Activated T-helper 1 cell treated with anti-CD3 and anti-CD28 coated beads, Interleukin-12 subunit alpha, Interleukin-12 subunit beta, Interleukin-2, Interleukin-4 antibody, amounts not matched to agents 30 ng/mL and 10 ng/mL and 1 ng/mL, durations not matched to agents 14 hours and 24 hours and 36 hours (primary cell): ENCODE results near the gene TP53INP2. TPM values are rescaled to one million over a fixed set of nuclear protein-coding genes. Genes with fewer than 3 reads are reported as not detected.
"Not testable (repeated sequence)": the region's sequence is repeated elsewhere in the genome, so short reads cannot be mapped to it uniquely, and the experiment has no call there.

Experiments used
- DNase-seq: peaks from one replicate; pipeline ENCODE4 v3.0.0; 2021; ENCODE audit warnings: low spot score
- H3K27ac Mint-ChIP-seq: one replicate; pipeline ENCODE4 v1.8.0; 2021; ENCODE audit warnings: mild to moderate bottlenecking, mixed read lengths
- H3K27me3 Mint-ChIP-seq: one replicate; pipeline ENCODE4 v1.8.0; 2022; ENCODE audit warnings: mild to moderate bottlenecking, moderate library complexity, mixed read lengths; ENCODE audit not compliant: insufficient read depth
- H3K36me3 Mint-ChIP-seq: one replicate; pipeline ENCODE4 v1.8.0; 2021; ENCODE audit warnings: low read depth, mixed read lengths
- H3K4me1 Mint-ChIP-seq: one replicate; pipeline ENCODE4 v1.8.0; 2021; ENCODE audit warnings: low read depth, mixed read lengths
- H3K4me3 Mint-ChIP-seq: one replicate; pipeline ENCODE4 v1.8.0; 2021; ENCODE audit warnings: mild to moderate bottlenecking, moderate library complexity, mixed read lengths
- H3K9me3 Mint-ChIP-seq: one replicate; pipeline ENCODE4 v1.8.0; 2021; ENCODE audit warnings: mixed read lengths
- intact Hi-C: fragments of 100-400 bp; cut with micrococcal nuclease; formaldehyde crosslinking; loops from one replicate; pipeline ENCODE4 v1.15.1; 2024
- total RNA-seq: library from RNA; stranded (reverse); gene quantifications from 2 replicates; pipeline ENCODE4 v1.2.3, GENCODE V29; 2022

The TP53INP2 gene
- total RNA-seq, 1 donor from 2014 or later = 3.5 TPM

- Mint-ChIP-seq H3K4me1 (peaks cover 34% of the 10 kb centered on the region), H3K36me3 (peaks cover 21% of the 10 kb centered on the region), H3K27ac (peak overlapping the region; percentile 21), H3K4me3 (peak overlapping the region; percentile 15)
- intact Hi-C loops = loop anchor here (1.0 to 2.0 kb wide), 5 partner anchors 10 to 138 kb away; partner anchors contain the start of genes PIGU and TP53INP2
- H3K27me3 Mint-ChIP-seq, DNase-seq, H3K9me3 Mint-ChIP-seq: not testable (repeated sequence)
Measured at GRCh38 chr20:34719242-34720017, 15.3 kb downstream of the TP53INP2 start.

- DNase-seq = no peak
- no peak overlapping the region for H3K27ac Mint-ChIP-seq
- H3K36me3 Mint-ChIP-seq = peaks cover 17% of the 10 kb centered on the region
- H3K9me3 Mint-ChIP-seq = no peaks in the 10 kb centered on the region
- H3K4me1 Mint-ChIP-seq = peaks cover 34% of the 10 kb centered on the region
- intact Hi-C loops = no loop called here
- H3K27me3 Mint-ChIP-seq = no peaks in the 10 kb centered on the region
- no peak overlapping the region for H3K4me3 Mint-ChIP-seq
Measured at GRCh38 chr20:34720266-34720665, 16.1 kb downstream of the TP53INP2 start.

GRCh38 chr20:34722560-34722959 lies 18.4 kb downstream of the TP53INP2 start:
- peaks cover 31% of the 10 kb centered on the region for H3K4me1 Mint-ChIP-seq
- H3K27ac Mint-ChIP-seq = peak overlapping the region; percentile 35
- H3K9me3 Mint-ChIP-seq, H3K4me3 Mint-ChIP-seq, intact Hi-C loops, H3K27me3 Mint-ChIP-seq, DNase-seq: not testable (repeated sequence)
- H3K36me3 Mint-ChIP-seq = peaks cover 30% of the 10 kb centered on the region

GRCh38 chr20:34724172-34724571 lies 20.0 kb downstream of the TP53INP2 start:
- no peaks in the 10 kb centered on the region for H3K27me3 Mint-ChIP-seq
- no peak overlapping the region for H3K4me3 Mint-ChIP-seq
- intact Hi-C loops = no loop called here
- H3K4me1 Mint-ChIP-seq = peaks cover 20% of the 10 kb centered on the region
- no peak overlapping the region for H3K27ac Mint-ChIP-seq
- peaks cover 30% of the 10 kb centered on the region for H3K36me3 Mint-ChIP-seq
- DNase-seq = no peak
- no peaks in the 10 kb centered on the region for H3K9me3 Mint-ChIP-seq

- intact Hi-C loops = no loop called here
- Mint-ChIP-seq H3K27me3 (no peaks in the 10 kb centered on the region), H3K4me1 (peaks cover 5% of the 10 kb centered on the region), H3K4me3 (no peak overlapping the region), H3K36me3 (peaks cover 31% of the 10 kb centered on the region), H3K27ac (no peak overlapping the region), H3K9me3 (no peaks in the 10 kb centered on the region)
- DNase-seq = no peak
Measured at GRCh38 chr20:34729416-34729815, 25.3 kb downstream of the TP53INP2 start.

GRCh38 chr20:34732523-34732922 lies 28.4 kb downstream of the TP53INP2 start:
- H3K4me1 Mint-ChIP-seq = peaks cover 5% of the 10 kb centered on the region
- H3K36me3 Mint-ChIP-seq = peaks cover 18% of the 10 kb centered on the region
- no peaks in the 10 kb centered on the region for H3K9me3 Mint-ChIP-seq
- DNase-seq = no peak
- H3K27me3 Mint-ChIP-seq = no peaks in the 10 kb centered on the region
- H3K4me3 Mint-ChIP-seq = no peak overlapping the region
- intact Hi-C loops = no loop called here
- H3K27ac Mint-ChIP-seq = no peak overlapping the region

- Mint-ChIP-seq H3K4me1 (peaks cover 5% of the 10 kb centered on the region), H3K9me3 (no peaks in the 10 kb centered on the region), H3K36me3 (peaks cover 29% of the 10 kb centered on the region), H3K27ac (no peak overlapping the region), H3K27me3 (no peaks in the 10 kb centered on the region), H3K4me3 (no peak overlapping the region)
- intact Hi-C loops = no loop called here
- no peak for DNase-seq
Measured at GRCh38 chr20:34736106-34736735, 32.1 kb downstream of the TP53INP2 start.

GRCh38 chr20:34743039-34743438 lies 38.9 kb downstream of the TP53INP2 start:
- no peaks in the 10 kb centered on the region for H3K9me3 Mint-ChIP-seq
- intact Hi-C loops = no loop called here

GRCh38 chr20:34744340-34744739 lies 40.2 kb downstream of the TP53INP2 start:
- no peaks in the 10 kb centered on the region for H3K9me3 Mint-ChIP-seq
- DNase-seq = no peak
- peaks cover 9% of the 10 kb centered on the region for H3K4me1 Mint-ChIP-seq
- H3K27me3 Mint-ChIP-seq = no peaks in the 10 kb centered on the region
- no peak overlapping the region for H3K4me3 Mint-ChIP-seq
- H3K36me3 Mint-ChIP-seq = peaks cover 28% of the 10 kb centered on the region
- no peak overlapping the region for H3K27ac Mint-ChIP-seq
- intact Hi-C loops = no loop called here

More at GRCh38 chr20:34743039-34743438, 38.9 kb downstream of the TP53INP2 start:
- Mint-ChIP-seq H3K4me1 (peaks cover 9% of the 10 kb centered on the region), H3K4me3 (no peak overlapping the region), H3K36me3 (peaks cover 29% of the 10 kb centered on the region), H3K27ac (no peak overlapping the region), H3K27me3 (no peaks in the 10 kb centered on the region)
- DNase-seq = no peak

GRCh38 chr20:34744847-34745246 lies 40.7 kb downstream of the TP53INP2 start:
- DNase-seq = no peak
- Mint-ChIP-seq H3K4me3 (no peak overlapping the region), H3K36me3 (peaks cover 27% of the 10 kb centered on the region), H3K27ac (no peak overlapping the region), H3K9me3 (no peaks in the 10 kb centered on the region), H3K27me3 (no peaks in the 10 kb centered on the region), H3K4me1 (peaks cover 9% of the 10 kb centered on the region)
- intact Hi-C loops = no loop called here

- Mint-ChIP-seq H3K27ac (no peak overlapping the region), H3K36me3 (peaks cover 20% of the 10 kb centered on the region), H3K4me1 (peaks cover 9% of the 10 kb centered on the region), H3K27me3 (no peaks in the 10 kb centered on the region), H3K4me3 (no peak overlapping the region), H3K9me3 (no peaks in the 10 kb centered on the region)
- no peak for DNase-seq
- intact Hi-C loops = loop anchor here (2.0 kb wide), 1 partner anchor 28 kb away; no protein-coding TSS in a partner anchor
Measured at GRCh38 chr20:34746674-34747073, 42.5 kb downstream of the TP53INP2 start.

- no peaks in the 10 kb centered on the region for H3K9me3 Mint-ChIP-seq
- no peaks in the 10 kb centered on the region for H3K27me3 Mint-ChIP-seq
- H3K27ac Mint-ChIP-seq = no peak overlapping the region
- H3K4me1 Mint-ChIP-seq = peaks cover 9% of the 10 kb centered on the region
- no peak for DNase-seq
- peaks cover 19% of the 10 kb centered on the region for H3K36me3 Mint-ChIP-seq
- H3K4me3 Mint-ChIP-seq = no peak overlapping the region
- intact Hi-C loops = loop anchor here (2.0 kb wide), 1 partner anchor 29 kb away; no protein-coding TSS in a partner anchor
Measured at GRCh38 chr20:34747479-34747878, 43.3 kb downstream of the TP53INP2 start.

GRCh38 chr20:34748709-34749108 lies 44.6 kb downstream of the TP53INP2 start:
- no peaks in the 10 kb centered on the region for H3K9me3 Mint-ChIP-seq
- H3K4me1 Mint-ChIP-seq = peaks cover 9% of the 10 kb centered on the region
- no peak overlapping the region for H3K4me3 Mint-ChIP-seq
- intact Hi-C loops = no loop called here
- peaks cover 17% of the 10 kb centered on the region for H3K36me3 Mint-ChIP-seq
- DNase-seq = no peak
- H3K27me3 Mint-ChIP-seq = no peaks in the 10 kb centered on the region
- no peak overlapping the region for H3K27ac Mint-ChIP-seq
